ENCODE data around the gene LNX1. TPM values are rescaled to one million over a fixed set of nuclear protein-coding genes. Genes with fewer than 3 reads are reported as not detected.

The LNX1 gene
- total RNA-seq, 1 experiment from 2014 or later = 4.2 TPM

DNA sequence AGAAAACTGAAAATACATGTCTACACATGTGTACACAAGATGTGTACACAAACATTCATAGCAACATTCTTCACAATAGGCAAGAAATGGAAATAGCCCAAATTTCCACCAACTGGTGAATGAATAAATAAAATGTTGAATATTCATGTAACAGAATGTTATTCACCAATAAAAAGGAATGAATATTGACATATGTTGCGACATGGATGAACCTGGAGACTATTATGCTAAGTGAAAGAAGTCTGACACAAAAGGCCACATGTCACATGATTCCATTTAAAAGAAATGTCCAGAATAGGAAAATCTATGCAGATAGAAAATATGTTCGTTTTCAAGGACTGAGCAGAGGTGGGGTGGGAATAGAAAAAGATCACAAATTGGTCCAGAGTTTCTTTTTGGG lies 34.6 kb upstream of the LNX1 start:
- intact Hi-C loops (cut with micrococcal nuclease; ENCODE audit: unreplicated experiment) = no loop called here
- Mint-ChIP-seq H3K27me3 (ENCODE audit: unreplicated experiment) (no peaks in the 10 kb centered on the region), H3K36me3 (ENCODE audit: insufficient read depth, unreplicated experiment) (no peaks in the 10 kb centered on the region), H3K4me1 (ENCODE audit: low read depth, unreplicated experiment) (no peaks in the 10 kb centered on the region), H3K9me3 (ENCODE audit: low read depth, unreplicated experiment) (peaks cover 5% of the 10 kb centered on the region), H3K27ac (ENCODE audit: unreplicated experiment) (no peak overlapping the region), H3K4me3 (ENCODE audit: low read depth, unreplicated experiment) (no peak overlapping the region)
- no TSS peak for BruUV-seq (replicated peaks)
- no peak for DNase-seq
- TF ChIP-seq, protein P1, sequence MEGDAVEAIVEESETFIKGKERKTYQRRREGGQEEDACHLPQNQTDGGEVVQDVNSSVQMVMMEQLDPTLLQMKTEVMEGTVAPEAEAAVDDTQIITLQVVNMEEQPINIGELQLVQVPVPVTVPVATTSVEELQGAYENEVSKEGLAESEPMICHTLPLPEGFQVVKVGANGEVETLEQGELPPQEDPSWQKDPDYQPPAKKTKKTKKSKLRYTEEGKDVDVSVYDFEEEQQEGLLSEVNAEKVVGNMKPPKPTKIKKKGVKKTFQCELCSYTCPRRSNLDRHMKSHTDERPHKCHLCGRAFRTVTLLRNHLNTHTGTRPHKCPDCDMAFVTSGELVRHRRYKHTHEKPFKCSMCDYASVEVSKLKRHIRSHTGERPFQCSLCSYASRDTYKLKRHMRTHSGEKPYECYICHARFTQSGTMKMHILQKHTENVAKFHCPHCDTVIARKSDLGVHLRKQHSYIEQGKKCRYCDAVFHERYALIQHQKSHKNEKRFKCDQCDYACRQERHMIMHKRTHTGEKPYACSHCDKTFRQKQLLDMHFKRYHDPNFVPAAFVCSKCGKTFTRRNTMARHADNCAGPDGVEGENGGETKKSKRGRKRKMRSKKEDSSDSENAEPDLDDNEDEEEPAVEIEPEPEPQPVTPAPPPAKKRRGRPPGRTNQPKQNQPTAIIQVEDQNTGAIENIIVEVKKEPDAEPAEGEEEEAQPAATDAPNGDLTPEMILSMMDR (IDR thresholded peaks at IDR 0.05; ENCODE audit: unreplicated experiment) = no peak
- CTCF ChIA-PET = no interaction called here

DNA sequence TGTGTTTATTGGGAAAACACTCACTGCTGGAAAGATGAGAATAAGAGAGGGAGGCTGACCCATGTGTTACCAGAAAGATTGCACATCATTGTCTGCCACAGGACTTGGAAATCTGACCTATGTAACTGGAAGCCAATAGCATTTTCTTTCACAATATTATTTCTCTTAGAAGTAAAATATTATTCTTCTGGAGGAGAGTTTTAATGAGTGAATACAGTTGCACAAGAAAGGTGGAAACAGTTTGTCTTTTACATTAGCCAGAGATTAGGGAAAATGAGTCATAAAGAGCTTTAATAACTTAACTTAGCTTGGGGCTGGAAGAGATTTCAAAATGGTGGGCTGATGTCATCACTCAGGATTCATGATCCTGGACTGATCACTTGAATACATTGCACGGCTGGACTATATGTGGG lies 31.5 kb upstream of the LNX1 start:
- no peaks in the 10 kb centered on the region for H3K36me3 Mint-ChIP-seq (ENCODE audit: insufficient read depth, unreplicated experiment)
- no peaks in the 10 kb centered on the region for H3K4me1 Mint-ChIP-seq (ENCODE audit: low read depth, unreplicated experiment)
- H3K4me3 Mint-ChIP-seq (ENCODE audit: low read depth, unreplicated experiment) = no peak overlapping the region
- no peak for DNase-seq
- intact Hi-C loops (cut with micrococcal nuclease; ENCODE audit: unreplicated experiment) = no loop called here
- no TSS peak for BruUV-seq (replicated peaks)
- H3K27me3 Mint-ChIP-seq (ENCODE audit: unreplicated experiment) = no peaks in the 10 kb centered on the region
- CTCF ChIA-PET = no interaction called here
- H3K27ac Mint-ChIP-seq (ENCODE audit: unreplicated experiment) = no peak overlapping the region
- TF ChIP-seq, protein P1 (IDR thresholded peaks at IDR 0.05; ENCODE audit: unreplicated experiment) = no peak
- H3K9me3 Mint-ChIP-seq (ENCODE audit: low read depth, unreplicated experiment) = peaks cover 5% of the 10 kb centered on the region

DNA sequence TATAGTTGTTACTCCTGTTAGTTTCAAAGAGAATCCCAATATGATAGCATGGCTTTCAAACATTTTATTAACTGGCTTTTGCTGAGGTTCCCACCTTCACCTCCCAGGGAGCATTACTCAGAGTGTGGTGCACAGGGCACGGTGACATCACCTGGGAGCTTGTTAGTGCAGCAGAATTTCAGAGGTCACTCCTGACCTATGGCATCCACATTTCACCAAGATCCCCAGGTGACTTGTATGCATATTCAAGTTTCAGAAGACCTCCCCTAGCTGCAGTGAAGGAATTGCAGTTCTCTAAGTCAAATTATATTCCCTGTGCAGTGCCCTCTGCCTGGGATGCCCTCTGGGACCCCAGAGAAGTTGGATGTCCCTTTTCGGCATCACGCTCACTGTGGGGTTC lies 29.7 kb upstream of the LNX1 start:
- H3K9me3 Mint-ChIP-seq (ENCODE audit: low read depth, unreplicated experiment) = peaks cover 5% of the 10 kb centered on the region
- no peaks in the 10 kb centered on the region for H3K36me3 Mint-ChIP-seq (ENCODE audit: insufficient read depth, unreplicated experiment)
- H3K27ac Mint-ChIP-seq (ENCODE audit: unreplicated experiment) = no peak overlapping the region
- CTCF ChIA-PET = no interaction called here
- no peak for DNase-seq
- TF ChIP-seq, protein P1 (IDR thresholded peaks at IDR 0.05; ENCODE audit: unreplicated experiment) = no peak
- intact Hi-C loops (cut with micrococcal nuclease; ENCODE audit: unreplicated experiment) = no loop called here
- no TSS peak for BruUV-seq (replicated peaks)
- no peaks in the 10 kb centered on the region for H3K27me3 Mint-ChIP-seq (ENCODE audit: unreplicated experiment)
- H3K4me1 Mint-ChIP-seq (ENCODE audit: low read depth, unreplicated experiment) = no peaks in the 10 kb centered on the region
- no peak overlapping the region for H3K4me3 Mint-ChIP-seq (ENCODE audit: low read depth, unreplicated experiment)

DNA sequence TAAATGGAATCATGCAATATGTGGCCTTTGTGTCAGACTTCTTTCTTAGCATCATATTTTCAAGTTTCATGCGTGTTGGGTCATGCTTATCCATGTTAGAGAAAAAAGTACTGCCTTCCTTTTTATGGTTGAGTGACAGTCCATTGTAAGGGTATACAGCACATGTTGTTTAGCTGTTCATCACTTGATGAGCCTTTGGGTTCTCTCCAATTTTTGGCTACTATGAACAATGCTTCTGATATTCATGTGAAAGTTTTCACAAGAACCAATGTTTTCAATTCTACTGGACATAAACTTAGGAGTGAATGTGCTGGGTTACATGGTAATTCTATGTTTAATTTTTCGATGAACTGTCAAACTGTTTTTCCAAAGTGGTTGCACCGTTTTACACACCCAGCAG lies 28.1 kb upstream of the LNX1 start:
- CTCF ChIA-PET = no interaction called here
- Mint-ChIP-seq H3K9me3 (ENCODE audit: low read depth, unreplicated experiment) (peaks cover 5% of the 10 kb centered on the region), H3K27ac (ENCODE audit: unreplicated experiment) (no peak overlapping the region), H3K4me1 (ENCODE audit: low read depth, unreplicated experiment) (no peaks in the 10 kb centered on the region), H3K4me3 (ENCODE audit: low read depth, unreplicated experiment) (no peak overlapping the region), H3K27me3 (ENCODE audit: unreplicated experiment) (no peaks in the 10 kb centered on the region), H3K36me3 (ENCODE audit: insufficient read depth, unreplicated experiment) (no peaks in the 10 kb centered on the region)
- no TSS peak for BruUV-seq (replicated peaks)
- no peak for DNase-seq
- TF ChIP-seq, protein P1 (IDR thresholded peaks at IDR 0.05; ENCODE audit: unreplicated experiment) = no peak
- intact Hi-C loops (cut with micrococcal nuclease; ENCODE audit: unreplicated experiment) = loop anchor here (10.0 kb wide), 1 partner anchor 285 kb away; no protein-coding TSS in a partner anchor

Measured in Calu3 (cell line).